HG03280 (cell line): ENCODE data around the gene WBP11.

ENCODE experiments used
- ATAC-seq: cut with Tn5 transposase; IDR thresholded peaks from one replicate; pipeline ENCODE4 v1.9.1; 2021; ENCODE audit warnings: mild to moderate bottlenecking, moderate library complexity; ENCODE audit not compliant: unreplicated experiment

WBP11 gene

DNA sequence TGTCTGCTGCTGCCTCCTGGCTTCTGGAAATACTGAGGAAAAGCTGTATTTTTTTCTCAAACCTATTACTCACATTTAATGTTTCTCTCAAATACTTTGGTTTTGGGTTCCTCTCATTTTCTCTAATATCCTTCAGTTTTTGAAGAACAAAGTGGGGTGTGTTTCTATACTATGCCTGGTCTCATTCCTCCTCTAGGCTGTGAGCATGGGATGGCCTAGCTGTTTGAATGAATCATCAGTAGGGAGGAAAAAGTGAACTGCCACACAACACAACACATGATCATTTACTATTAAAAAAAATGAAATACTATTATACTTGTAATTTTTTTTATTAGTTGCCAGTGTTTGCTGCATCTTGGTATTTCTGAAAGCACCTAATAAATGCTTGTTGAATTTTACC lies 22.0 kb upstream of the WBP11 start:
- no peak for ATAC-seq

DNA sequence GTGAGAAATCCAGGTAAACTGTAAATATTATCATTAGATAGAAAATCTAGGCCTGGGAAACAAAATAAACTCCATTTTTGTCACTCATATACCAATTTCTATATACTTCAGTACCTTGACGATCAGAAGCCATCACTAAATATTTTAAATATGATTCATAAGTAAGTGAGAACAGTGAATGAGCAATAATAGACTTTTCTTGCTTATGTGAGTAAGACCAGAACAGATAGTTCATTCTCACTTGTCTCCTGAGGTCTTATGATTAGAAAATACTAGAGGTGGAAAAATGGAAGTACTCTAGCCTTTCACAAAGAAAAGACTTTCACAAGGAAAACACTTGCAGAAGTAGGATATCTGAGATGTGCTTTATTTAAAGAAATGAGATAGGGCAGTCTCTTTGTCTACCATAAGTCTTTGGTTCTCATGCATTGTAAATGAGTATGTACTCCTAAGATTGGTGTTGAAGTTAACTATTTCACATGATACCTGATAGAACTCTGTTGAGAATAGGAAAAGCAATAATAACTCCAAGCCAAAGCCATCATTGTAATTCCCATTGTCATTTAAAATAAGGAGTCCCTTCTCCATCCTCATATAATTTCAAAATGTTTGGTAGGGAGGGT lies 20.8 kb upstream of the WBP11 start:
- ATAC-seq = no peak

DNA sequence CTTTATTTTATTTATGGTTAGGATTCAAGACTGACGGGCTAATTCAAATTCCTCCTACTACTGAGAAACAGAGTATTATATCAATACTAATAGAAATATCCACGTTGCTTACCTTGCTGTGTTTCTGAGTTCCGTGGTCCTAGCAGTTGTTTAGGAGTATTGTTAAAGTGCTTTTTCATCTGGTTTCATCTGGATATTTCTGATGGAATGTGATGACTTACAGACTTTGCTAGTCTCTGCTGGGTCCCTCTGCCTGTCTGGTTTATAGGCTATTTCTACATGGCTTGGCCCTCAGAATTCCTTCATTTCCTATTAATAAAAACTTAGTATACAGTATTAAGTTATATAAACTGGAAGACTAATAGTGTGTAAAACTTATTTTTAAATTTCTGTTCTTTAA lies 10.7 kb upstream of the WBP11 start, which contains the start of gene SMCO3:
SMCO3 (minus strand) TSS at position 169 of the 400 bp plus-strand sequence. CDS start 7,502 bp downstream, outside the sequence.
- no peak for ATAC-seq

DNA sequence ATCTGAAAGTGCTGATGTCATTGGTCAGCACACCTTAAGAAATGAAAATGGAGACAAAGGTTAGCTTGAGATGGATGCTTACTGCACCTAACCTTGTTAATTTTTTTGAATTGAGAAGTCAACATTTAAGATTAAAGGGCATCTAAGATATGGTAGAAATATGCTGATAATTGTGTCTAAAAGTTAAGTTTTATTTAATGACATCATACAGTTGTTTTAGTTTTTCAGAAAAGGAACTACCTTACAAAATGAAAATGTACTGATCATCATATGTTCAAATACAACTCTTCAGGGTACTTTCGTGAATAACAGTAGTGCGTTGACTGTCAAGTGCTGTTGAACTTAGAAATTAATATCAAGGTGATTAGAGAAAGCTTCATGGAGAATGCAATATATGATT lies 8.2 kb upstream of the WBP11 start:
- ATAC-seq = no peak

DNA sequence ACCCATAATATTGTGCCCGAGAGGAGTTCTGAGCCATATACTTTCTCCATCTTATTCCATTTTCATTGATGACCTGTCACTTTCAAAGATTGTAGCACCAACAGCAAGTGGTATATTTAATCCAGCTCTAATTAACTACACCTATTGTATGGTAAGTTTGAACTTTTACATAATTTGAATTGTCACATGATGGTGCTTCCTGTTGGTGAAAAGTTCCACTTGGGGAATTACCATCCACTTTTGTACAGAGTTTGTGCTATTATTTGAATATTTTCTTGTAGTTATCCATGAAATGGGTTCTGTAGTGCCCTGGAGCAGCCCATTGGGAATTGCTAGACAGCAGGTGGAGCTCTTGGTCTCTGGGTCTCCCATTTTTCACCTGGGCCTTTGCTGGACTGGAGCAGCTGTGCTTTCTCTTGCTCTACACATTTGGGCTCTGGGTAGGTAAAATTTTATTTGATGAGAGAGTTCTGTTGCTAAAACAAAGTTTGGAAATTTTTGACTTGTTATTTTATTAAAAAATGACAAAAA lies 7.7 kb upstream of the WBP11 start:
- no peak for ATAC-seq

DNA sequence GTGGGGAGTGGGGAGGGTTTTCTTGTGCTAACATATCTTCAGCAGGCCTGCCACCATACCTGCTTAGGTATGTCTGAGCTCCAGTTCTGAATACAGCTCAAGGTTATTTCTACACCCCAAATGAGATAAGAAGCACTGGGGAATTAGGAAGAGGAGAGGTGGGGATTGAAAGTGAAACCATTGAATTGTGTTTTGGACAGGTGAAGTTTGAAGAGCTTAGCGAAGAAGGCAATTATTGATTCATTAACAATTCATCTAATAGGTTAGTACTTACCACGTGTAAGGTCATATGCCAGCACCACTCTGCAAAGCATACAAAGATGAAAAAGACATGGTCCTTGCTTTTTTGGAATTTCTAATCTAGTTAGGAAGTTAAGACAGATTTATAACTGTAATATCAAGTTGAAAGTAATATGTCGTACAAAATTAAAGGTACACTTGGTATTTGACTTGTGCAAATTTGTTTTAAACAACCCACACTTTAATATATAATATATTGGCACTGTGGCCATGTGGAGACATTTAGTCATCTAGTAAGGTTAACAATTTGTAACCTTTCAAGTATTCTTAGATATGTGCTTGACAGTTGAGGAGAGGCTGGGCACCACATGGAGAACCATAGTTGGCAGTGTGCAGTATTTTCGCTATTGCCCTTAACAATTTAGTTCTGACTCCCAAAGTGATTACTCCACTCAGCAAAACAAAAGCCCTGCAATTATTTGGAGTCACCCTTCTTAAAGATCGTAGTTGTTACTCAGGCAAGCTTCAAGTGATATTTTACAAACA lies 7.1 kb upstream of the WBP11 start:
- no peak for ATAC-seq

DNA sequence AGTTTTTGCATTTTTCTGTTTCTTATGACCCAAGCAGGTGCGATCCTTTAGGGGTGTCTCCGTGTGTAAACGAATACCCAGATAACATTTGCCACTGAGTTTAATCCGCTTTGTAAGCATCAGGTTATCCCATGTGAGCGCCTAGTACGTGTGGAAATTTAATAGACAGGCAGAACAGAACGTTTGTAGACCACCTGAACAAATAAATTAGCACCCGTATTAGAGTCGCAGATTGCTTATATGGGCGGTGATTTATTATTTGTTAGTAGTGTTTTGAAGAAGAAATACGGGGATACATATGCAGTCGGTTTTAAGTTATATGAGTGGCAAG lies 517 bp upstream of the WBP11 start:
- ATAC-seq = peak; percentile 8

DNA sequence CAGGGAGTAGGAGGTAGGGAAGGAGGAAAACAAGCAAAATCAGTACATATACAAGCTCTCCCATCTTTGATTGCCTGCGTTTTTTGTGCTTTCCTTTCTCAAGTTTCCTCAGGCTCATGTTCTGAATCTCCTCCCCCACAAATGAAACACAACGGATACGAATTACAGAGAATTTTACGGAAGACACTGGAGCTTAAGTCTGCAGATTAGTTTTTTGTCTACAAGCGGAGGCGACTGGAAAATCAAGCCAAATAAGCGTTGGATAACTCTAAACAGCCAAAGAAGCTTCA lies 612 bp downstream of the WBP11 start:
- ATAC-seq = no peak

DNA sequence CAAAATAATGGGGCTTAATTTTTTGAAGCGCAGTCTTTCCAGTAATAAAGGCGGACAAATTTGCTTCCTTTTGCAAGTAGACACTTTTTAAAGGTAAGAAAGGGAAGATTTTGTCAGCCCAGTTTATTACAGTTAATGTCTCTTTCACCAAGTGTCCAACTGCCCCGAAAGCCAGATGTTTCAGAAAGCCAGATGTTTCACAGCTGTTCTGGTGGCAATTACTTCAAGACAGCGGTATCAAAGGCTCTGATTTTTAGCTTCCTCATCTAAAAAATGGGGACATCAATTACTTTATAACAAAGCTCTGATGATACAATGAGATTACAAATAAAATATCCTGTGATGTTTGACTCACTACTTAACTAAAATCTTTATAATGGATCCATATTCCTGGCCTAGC lies 1.0 kb downstream of the WBP11 start:
- ATAC-seq = no peak

DNA sequence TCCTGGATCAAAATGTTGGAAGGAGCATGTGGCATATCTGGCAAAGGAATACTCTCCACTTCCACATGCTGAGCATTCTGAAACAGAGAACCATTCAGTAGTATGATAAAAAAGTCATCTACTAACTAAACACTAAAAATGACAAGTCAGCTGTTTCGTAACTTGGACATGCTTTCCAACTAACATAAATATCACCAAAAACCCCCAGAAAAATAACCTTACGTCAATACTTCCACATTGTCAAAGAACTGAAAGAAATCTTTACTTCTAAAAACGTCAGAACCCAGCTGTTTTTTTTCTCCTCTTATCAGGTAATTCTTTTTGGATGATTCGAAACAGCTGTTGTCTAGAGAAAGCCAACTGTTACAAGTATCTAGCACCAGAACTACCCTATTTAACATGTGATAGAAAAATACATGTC lies 8.2 kb downstream of the WBP11 start:
- ATAC-seq = no peak

DNA sequence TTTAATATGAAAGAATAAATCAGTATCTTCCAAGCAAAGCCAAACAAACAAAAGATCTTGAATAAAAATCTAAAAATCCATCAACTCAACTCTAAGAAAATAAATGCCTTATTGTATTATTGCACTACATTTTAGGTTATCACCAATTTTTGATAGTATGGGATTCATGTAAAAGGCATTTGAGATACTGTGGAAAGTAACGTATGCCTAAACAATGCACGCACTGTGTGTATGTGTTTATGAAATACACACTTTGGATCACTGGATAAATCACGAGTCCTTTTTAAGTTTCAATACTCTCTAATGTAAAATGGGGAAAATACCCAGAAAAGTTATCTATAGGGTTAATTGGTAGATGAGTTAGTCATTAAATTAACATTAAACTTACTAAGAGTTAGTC lies 17.7 kb downstream of the WBP11 start:
- ATAC-seq = no peak

DNA sequence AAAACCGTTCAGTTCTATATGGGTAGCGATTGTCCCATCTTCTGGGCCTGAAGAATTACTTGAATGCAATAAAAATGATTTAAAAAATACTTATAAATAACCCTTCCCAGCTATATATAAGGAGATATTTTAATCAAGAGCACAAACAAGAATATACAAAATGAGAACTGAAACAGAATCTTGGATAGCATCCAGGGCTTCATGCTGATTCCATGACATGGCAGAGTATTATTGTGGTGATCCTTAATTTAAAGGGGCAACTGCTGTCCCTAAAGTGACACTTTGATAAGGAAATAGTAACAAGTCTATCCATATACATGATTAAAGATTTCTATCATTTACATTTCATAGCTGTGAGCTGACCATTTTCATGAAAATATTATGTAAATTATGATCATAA lies 18.8 kb downstream of the WBP11 start:
- ATAC-seq = no peak

DNA sequence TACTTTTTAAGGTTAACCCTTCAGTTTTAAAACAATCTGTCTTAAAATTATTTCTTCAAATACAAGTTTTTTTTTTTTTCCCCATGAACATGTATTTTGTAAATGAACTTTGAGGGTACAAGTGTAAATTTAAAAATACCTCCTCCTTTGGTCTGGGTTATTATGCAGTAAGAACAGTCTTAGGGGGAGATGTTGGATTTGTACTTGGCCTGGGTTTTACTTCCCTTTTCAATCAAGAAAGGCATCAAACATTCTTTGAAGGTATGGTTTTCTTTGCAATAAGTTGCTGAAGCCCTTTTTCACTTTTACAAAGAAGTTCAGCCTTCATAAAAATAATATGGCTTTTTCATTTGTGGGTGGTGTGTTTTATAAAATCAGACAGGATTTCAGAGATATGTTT lies 20.5 kb downstream of the WBP11 start:
- ATAC-seq = no peak

DNA sequence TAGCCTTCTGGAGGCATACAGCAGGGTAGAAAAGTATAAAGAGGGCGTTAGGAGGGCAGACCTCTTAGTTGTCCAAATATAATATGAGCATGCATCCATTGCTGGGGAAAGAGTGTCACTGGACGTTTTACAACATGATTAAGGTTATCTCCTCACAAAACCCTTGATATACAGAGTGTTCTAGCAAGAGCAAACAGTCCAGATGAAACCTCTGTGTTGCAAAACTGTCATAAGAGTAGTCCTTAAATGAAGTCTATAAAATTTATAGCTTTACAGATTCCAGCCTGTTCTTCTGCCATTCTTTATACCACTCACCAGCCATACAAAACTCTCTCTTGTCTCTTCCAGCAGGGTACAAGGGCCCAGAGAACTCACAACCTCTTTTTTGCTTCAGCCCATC lies 21.7 kb downstream of the WBP11 start:
- ATAC-seq = no peak

DNA sequence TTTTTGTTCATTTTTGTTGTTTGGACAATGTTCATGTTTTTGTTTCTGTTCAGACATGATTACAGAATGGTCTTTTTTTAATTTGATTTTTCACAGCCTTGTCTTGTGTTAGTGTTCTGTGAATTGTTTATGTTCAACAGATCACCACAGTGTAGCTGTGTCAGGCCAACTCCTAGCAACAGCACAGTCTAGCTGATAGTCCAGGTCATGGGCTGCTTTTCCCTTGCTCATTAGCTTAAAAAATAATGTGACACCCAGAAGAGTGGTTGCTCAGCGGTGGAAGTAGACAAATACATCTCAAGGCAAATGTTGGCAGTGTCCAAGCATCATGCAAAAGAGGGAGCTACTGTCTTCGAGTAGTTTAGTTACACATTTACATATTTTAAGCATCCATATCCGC lies 22.4 kb downstream of the WBP11 start:
- ATAC-seq = no peak

DNA sequence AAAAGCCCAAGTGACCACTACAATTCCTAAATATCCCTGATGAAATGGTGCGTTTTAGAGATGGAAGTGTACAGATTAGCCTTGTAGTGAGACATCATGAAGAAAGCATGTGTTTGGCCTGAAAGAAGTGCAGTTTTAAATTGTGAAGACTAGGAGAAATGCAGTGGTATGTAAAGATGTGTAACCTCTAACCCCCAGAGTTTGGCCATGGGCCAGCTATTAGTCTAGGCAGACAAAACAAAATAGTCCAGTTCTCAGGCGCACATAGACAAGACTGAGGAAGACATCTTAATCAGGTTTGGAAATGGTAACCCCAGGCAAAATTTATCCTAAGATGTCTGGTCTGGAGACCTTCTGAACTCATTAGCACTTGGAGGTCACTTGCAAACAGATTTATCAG lies 23.4 kb downstream of the WBP11 start:
- ATAC-seq = no peak

DNA sequence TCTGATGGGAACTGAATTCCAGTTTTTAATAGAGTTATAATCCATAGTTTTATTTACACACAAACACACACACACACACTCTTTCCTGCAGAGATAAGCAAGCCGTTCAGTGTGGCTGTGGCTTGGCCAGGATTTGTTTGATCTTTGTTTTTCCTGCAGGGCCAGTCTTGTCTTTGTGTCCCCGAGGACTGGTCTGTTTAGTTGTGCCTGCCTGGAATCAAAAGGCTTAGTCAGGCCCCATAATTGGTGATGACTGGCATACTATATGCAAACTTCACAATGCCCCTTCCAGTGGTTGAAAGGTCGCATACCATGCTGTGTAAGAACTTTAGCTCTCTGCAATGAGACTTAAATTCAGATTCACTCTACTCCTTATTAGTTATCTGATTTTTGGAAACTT lies 26.0 kb downstream of the WBP11 start:
- ATAC-seq = no peak

DNA sequence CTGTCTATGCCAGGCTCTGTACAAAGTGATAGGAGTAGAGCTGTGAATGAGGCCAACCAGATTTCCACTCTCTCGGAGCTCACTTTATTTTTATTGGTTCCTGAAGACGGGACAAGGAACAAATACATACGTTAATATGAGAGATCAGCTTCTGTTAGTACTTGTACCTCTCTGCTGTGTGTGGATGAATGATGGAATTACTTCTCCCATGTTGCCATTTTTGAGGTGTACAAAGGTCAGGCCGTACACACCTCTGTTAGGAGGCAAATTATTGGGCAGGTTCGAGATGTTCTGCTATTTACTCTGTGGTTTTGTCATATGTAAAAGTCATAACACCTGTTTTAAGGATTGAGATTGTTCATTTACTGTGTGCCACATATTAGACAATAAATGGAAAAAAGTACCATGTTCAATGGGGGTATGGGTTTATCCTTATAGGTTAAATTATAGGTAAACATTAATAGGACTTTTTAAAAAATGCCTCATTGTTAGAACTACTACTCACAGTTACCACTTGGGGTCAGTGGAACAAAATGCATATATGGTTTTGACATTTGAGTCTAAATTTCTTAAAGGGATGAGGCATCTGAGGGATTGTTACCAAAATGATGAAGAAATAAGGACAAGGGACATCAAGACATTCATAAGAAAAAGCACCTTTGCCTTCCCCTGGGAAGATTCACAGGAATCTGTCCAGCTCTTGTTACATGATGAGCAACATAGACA lies 26.9 kb downstream of the WBP11 start:
- ATAC-seq = no peak

DNA sequence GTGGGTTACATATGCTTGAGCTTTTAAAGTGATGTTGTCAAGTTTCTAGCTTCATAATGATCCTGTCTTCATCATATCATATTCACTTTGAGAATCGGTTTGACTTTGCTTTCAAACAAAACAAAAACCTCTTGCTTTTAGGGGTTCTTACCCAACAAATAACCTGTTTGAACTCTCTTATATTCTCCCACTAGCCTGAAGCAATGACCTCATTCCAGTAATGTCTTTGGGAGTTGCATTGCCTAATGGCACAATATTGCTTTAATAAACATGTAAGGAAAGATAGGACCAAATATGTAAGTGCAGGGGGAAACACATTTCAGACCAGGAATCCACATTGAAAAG lies 27.7 kb downstream of the WBP11 start:
- no peak for ATAC-seq

DNA sequence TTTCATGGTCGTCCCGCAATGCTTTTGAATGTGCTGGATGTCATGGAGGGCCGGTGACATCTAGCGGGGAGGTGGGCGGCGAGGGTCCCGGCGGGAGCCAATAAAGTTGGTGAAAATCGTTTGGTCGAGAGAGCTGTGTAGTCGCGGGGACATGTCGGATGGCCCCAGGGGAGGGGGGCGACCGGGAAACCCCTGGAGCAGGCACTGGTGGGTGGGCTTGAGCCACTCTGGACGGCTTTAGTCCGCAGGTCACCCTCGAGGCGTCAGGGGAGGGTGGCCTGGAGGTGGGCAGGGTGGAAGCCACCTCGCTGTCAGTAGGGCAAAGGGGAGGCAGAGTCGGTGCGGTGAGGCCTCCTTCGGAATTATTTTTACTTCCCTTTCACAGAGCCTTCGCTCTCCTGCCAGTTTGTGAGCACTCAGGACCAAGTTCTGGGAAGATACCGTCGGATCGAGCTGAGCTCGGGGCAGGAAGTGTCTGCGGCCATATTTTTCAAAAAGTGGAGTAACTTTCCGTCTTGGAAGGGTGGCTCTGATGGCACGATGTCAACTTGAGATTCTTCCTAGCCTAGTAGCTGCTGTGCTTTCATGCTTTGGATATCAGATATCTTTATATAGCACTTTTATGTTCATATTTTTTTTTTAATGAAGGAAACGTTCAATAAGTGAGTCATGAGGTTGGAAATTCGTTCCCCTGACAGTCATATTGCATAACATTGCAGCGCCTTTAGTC lies 28.2 kb downstream of the WBP11 start:
- ATAC-seq = no peak

DNA sequence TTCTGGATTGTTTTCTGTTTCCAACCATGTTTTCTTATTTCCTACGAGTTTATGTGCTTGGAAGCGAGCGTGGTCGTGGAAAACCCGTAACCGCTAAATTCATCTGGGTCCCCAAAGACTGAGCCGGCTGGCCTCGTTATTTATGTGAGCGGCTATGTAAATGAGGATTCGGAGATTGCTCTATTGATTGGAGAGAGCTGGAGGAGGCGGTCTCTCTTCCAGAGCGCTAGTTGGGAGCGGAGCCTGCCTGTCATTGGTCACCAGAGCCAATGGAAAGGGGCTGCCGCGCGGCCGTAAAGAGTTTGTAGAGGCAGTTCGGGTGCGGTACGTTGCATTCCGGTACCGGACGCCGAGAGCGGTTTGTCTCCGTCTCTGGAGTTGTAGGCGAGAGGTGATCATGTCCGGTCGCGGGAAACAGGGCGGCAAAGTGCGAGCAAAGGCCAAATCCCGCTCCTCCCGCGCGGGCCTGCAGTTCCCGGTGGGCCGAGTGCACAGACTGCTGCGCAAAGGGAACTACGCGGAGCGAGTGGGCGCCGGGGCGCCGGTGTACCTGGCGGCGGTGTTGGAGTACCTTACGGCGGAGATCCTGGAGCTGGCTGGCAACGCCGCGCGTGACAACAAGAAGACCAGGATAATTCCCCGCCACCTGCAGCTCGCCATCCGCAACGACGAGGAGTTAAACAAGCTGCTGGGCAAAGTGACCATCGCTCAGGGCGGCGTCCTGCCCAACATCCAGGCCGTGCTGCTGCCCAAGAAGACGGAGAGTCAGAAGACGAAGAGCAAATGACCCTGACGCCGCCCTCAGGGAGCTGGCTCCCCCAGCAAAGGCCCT lies 29.0 kb downstream of the WBP11 start:
- peak; percentile 58 for ATAC-seq
